ENCODE data around the gene CKM. TPM values are rescaled to one million over a fixed set of nuclear protein-coding genes. Genes with fewer than 3 reads are reported as not detected.

The CKM gene
- total and polyA plus RNA-seq, 2 of the 4 experiments (the other 2 are of a cell fraction): not detected

DNA sequence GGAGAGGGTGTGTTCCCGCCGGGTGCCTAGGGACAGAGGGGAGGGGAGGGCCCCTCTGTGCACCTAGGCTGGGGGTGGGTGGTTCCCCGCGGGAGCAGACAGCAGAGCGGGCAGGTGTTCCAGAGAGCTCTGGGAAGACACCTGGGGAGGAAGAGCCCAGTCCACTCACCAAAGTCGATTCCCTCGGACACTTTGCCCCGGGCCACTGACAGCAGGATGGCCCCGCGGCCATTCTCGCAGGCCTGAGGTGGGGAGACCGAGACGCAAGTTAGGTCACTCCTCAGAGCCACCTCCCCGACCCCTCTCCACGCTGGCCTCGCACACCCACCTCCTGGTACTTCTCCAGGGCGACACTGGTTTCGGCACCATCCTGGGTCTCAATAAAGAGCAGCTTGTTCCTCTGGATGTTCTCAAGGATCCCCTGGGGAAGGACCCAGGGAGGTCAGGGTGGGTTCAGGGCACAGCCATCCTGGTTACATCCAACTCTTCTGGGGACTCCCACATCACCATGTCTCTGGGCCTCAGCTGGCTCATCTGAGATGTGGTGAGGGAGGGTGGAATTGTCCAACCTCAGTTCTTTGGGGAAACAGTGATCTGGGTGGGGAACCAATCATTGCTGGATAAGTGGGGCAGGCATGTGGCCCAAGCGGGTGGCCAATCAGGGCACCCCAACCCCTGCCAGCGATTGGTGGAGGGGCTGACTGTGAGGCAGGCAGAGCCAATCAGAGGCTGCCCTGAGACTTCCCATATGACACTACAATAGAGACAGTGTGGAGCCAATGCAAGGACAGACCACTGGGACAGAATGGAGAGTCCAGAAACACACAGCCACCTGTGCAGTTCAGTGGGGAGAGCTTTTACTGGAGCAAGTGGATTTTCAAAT, 30.5 kb upstream of the CKM start (continued):
- TF ChIP-seq MAFK (IDR thresholded peaks at IDR 0.05; ENCODE audit: low read depth, low read length): no peak

DNA sequence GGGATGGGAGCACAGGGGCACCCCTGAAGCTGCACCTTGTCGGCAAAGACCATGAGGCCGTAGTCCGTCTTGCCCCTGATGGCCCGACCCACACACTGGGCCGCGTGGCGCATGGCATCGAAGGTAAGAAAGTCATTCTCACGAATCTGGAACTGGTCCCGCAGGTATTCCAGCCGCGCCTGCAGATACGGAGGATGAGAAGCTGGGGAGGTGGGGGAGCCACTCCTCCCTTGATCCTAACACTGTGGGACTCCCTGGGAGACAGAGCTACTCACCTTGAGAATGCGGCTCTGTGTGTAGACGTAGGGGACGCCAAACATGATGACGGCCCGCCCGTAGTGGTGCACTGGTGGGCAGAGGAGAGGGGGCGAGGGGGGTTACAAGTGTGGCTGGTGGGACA, 29.8 kb upstream of the CKM start:
- H3K9me1 ChIP-seq (ENCODE audit: insufficient read depth, low read length): peaks cover 2% of the 10 kb centered on the region; the same call in 1 of the 2 replicates
- no peak overlapping the region for H3K4me3 ChIP-seq (ENCODE audit: insufficient read depth, low read depth, low read length)
- peaks cover 51% of the 10 kb centered on the region for H3K36me3 ChIP-seq (ENCODE audit: control insufficient read depth, insufficient read depth, low read length)
- H4K8ac ChIP-seq (ENCODE audit: low read depth in 2 of 2, low read length in 2 of 2): no peak overlapping the region
- 94% methylated on average over 8 of the region's 20 CpGs; no CpG with 5 or more reads in 1 of the 2 experiments for WGBS, 2 experiments (ENCODE audit: extremely low coverage in 2 of 2, insufficient read length in 1 of 2)
- H3K27me3 ChIP-seq (ENCODE audit: control insufficient read depth, insufficient read depth, low read length): no peaks in the 10 kb centered on the region; the same call in 1 of the 2 replicates
- in situ Hi-C loops (cut with MboI; ENCODE audit: low sequenced_read_pairs): no loop called here
- dilution Hi-C loops (cut with HindIII; ENCODE audit: low sequenced_read_pairs, unreplicated experiment): no loop called here
- H4K5ac ChIP-seq (ENCODE audit: low read depth, low read length): no peak overlapping the region
- H2AFZ ChIP-seq (replicated peaks; ENCODE audit: low read length, poor library complexity): no peak overlapping the region
- ATAC-seq (ENCODE audit: low read depth) (no peak), DNase-seq (no peak)
- peaks cover 0 to 10% of the 10 kb centered on the region in 2 experiments; a peak in 2 of 4 replicates for H3K79me1 ChIP-seq (ENCODE audit: low read depth in 1 of 2, low read length in 2 of 2)
- H3K4ac ChIP-seq (ENCODE audit: low read depth, low read length): no peak overlapping the region
- no peak overlapping the region for H3K18ac ChIP-seq (ENCODE audit: low read depth, low read length)
- no peak overlapping the region for H2AK9ac ChIP-seq (replicated peaks; ENCODE audit: low read depth, low read length, poor library complexity)
- no peak overlapping the region for H2BK5ac ChIP-seq (ENCODE audit: low read depth, low read length, poor library complexity, severe bottlenecking)
- H3K4me2 ChIP-seq (ENCODE audit: low read depth, low read length): no peak overlapping the region
- POLR2A ChIA-PET (ENCODE audit: unreplicated experiment): no interaction called here
- H3K56ac ChIP-seq (ENCODE audit: extremely low read depth, insufficient read depth, low read length): no peak overlapping the region
- no peak overlapping the region for H2AK5ac ChIP-seq (ENCODE audit: low read depth, low read length)
- CTCF ChIA-PET: no interaction called here
- H3K9ac ChIP-seq (ENCODE audit: low read depth, low read length): no peak overlapping the region
- no peak overlapping the region for H3K27ac ChIP-seq (ENCODE audit: insufficient read depth, low read length)
- no peak overlapping the region for H2BK20ac ChIP-seq (ENCODE audit: low read depth, low read length)
- no peak overlapping the region for H2BK15ac ChIP-seq (ENCODE audit: low read depth, low read length)
- no peak overlapping the region for H3K23ac ChIP-seq (ENCODE audit: low read depth, low read length)
- BruUV-seq (replicated peaks): no TSS peak
- no peak overlapping the region for H4K91ac ChIP-seq (ENCODE audit: insufficient read depth, low read depth, low read length)
- H3K14ac ChIP-seq (replicated peaks; ENCODE audit: low read depth, low read length): no peak overlapping the region
- no peaks in the 10 kb centered on the region for H3K9me3 ChIP-seq (ENCODE audit: control insufficient read depth, insufficient read depth, low read length)
- H4K20me1 ChIP-seq (ENCODE audit: insufficient read depth, low read length): peaks cover 15% of the 10 kb centered on the region
- intact Hi-C loops (cut with micrococcal nuclease): no loop called here
- H2BK120ac ChIP-seq (ENCODE audit: low read depth, low read length): no peak overlapping the region
- H3K4me1 ChIP-seq (ENCODE audit: control insufficient read depth, insufficient read depth, low read length): no peaks in the 10 kb centered on the region
- no peak for TF ChIP-seq FOS (IDR thresholded peaks at IDR 0.05; ENCODE audit: low read depth, low read length)
- TF ChIP-seq, protein P1, sequence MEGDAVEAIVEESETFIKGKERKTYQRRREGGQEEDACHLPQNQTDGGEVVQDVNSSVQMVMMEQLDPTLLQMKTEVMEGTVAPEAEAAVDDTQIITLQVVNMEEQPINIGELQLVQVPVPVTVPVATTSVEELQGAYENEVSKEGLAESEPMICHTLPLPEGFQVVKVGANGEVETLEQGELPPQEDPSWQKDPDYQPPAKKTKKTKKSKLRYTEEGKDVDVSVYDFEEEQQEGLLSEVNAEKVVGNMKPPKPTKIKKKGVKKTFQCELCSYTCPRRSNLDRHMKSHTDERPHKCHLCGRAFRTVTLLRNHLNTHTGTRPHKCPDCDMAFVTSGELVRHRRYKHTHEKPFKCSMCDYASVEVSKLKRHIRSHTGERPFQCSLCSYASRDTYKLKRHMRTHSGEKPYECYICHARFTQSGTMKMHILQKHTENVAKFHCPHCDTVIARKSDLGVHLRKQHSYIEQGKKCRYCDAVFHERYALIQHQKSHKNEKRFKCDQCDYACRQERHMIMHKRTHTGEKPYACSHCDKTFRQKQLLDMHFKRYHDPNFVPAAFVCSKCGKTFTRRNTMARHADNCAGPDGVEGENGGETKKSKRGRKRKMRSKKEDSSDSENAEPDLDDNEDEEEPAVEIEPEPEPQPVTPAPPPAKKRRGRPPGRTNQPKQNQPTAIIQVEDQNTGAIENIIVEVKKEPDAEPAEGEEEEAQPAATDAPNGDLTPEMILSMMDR (conservative IDR thresholded peaks at IDR 0.05; ENCODE audit: low read depth, low read length): no peak
- no peak for TF ChIP-seq MAFK (IDR thresholded peaks at IDR 0.05; ENCODE audit: low read depth, low read length)
- TF ChIP-seq, protein P2, sequence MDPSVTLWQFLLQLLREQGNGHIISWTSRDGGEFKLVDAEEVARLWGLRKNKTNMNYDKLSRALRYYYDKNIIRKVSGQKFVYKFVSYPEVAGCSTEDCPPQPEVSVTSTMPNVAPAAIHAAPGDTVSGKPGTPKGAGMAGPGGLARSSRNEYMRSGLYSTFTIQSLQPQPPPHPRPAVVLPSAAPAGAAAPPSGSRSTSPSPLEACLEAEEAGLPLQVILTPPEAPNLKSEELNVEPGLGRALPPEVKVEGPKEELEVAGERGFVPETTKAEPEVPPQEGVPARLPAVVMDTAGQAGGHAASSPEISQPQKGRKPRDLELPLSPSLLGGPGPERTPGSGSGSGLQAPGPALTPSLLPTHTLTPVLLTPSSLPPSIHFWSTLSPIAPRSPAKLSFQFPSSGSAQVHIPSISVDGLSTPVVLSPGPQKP (IDR thresholded peaks at IDR 0.05; ENCODE audit: borderline replicate concordance, low read depth, low read length): no peak
- no peak for TF ChIP-seq CHD1 (IDR thresholded peaks at IDR 0.05; ENCODE audit: low read depth, low read length)
- no peak for TF ChIP-seq RCOR1 (IDR thresholded peaks at IDR 0.05; ENCODE audit: insufficient replicate concordance, low read length)
- TF ChIP-seq SMC3 (IDR thresholded peaks at IDR 0.05; ENCODE audit: low read depth, low read length): no peak
- TF ChIP-seq MXI1 (IDR thresholded peaks at IDR 0.05; ENCODE audit: borderline replicate concordance, low read depth, low read length): no peak
- no peak for TF ChIP-seq RAD21 (IDR thresholded peaks at IDR 0.05; ENCODE audit: low read length)
- TF ChIP-seq POLR2A (IDR thresholded peaks at IDR 0.05; ENCODE audit: low read depth, low read length): no peak
- TF ChIP-seq, protein P3, sequence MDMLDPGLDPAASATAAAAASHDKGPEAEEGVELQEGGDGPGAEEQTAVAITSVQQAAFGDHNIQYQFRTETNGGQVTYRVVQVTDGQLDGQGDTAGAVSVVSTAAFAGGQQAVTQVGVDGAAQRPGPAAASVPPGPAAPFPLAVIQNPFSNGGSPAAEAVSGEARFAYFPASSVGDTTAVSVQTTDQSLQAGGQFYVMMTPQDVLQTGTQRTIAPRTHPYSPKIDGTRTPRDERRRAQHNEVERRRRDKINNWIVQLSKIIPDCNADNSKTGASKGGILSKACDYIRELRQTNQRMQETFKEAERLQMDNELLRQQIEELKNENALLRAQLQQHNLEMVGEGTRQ (IDR thresholded peaks at IDR 0.05; ENCODE audit: low read depth, low read length): no peak
- no peak for TF ChIP-seq RFX5 (IDR thresholded peaks at IDR 0.05; ENCODE audit: low read depth, low read length)
- TF ChIP-seq BHLHE40 (IDR thresholded peaks at IDR 0.05; ENCODE audit: low read depth, low read length): no peak

All from IMR-90 (cell line).